Neural progenitor cell (in vitro differentiated cells): Measurements from ENCODE around the gene ANKRD28. TPM values are rescaled to one million over a fixed set of nuclear protein-coding genes. Genes with fewer than 3 reads are reported as not detected.

Experiments used
- DNase-seq: peaks from one replicate; pipeline ENCODE4 v3.0.0-alpha.2; 2016; ENCODE audit warnings: low spot score
- H2AFZ ChIP-seq: fragments of 200-600 bp; sonication (generic); replicated peaks from 2 replicates; pipeline ENCODE4 v1.6.1; 2016; ENCODE audit warnings: antibody characterized with exemption
- H3F3A ChIP-seq: fragments of 200-600 bp; sonication (generic); 2 replicates; pipeline ENCODE4 v1.6.1; 2016; ENCODE audit warnings: antibody characterized with exemption, low read depth
- H3K27ac ChIP-seq: fragments of 200-600 bp; sonication (generic); 2 replicates; pipeline ENCODE4 v1.5.1; 2016; ENCODE audit warnings: mild to moderate bottlenecking
- H3K27me3 ChIP-seq: fragments of 200-600 bp; sonication (generic); 2 replicates; pipeline ENCODE4 v1.6.1; 2016; ENCODE audit warnings: mild to moderate bottlenecking, moderate library complexity
- H3K36me3 ChIP-seq: fragments of 200-600 bp; sonication (generic); 2 replicates; pipeline ENCODE4 v1.5.1; 2016
- H3K4me1 ChIP-seq: fragments of 200-600 bp; sonication (generic); 2 replicates; pipeline ENCODE4 v1.6.1; 2016; ENCODE audit warnings: mixed run types
- H3K4me2 ChIP-seq: fragments of 200-600 bp; sonication (generic); 2 replicates; pipeline ENCODE4 v1.6.1; 2016
- H3K4me3 ChIP-seq: fragments of 200-600 bp; sonication (generic); 2 replicates; pipeline ENCODE4 v1.5.1; 2016
- H3K79me2 ChIP-seq: fragments of 200-600 bp; sonication (generic); 2 replicates; pipeline ENCODE4 v1.6.1; 2016; ENCODE audit warnings: low read depth
- H3K9ac ChIP-seq: fragments of 200-600 bp; sonication (generic); 2 replicates; pipeline ENCODE4 v1.6.1; 2016
- H3K9me3 ChIP-seq: fragments of 200-600 bp; sonication (generic); 2 replicates; pipeline ENCODE4 v1.5.1; 2016; ENCODE audit warnings: low read depth
- H4K20me1 ChIP-seq: fragments of 200-600 bp; sonication (generic); 2 replicates; pipeline ENCODE4 v1.6.1; 2016; ENCODE audit warnings: low read depth
- H3K27ac Mint-ChIP-seq: 3 replicates; pipeline ENCODE4 v1.8.0; 2021; ENCODE audit warnings: mixed read lengths
- H3K27me3 Mint-ChIP-seq: 2 replicates; pipeline ENCODE4 v1.8.0; 2022; ENCODE audit warnings: low read depth, mild to moderate bottlenecking, inconsistent platforms, moderate library complexity, mixed read lengths; ENCODE audit not compliant: insufficient read depth
- H3K36me3 Mint-ChIP-seq: 3 replicates; pipeline ENCODE4 v1.8.0; 2021; ENCODE audit warnings: mixed read lengths
- H3K4me1 Mint-ChIP-seq: 3 replicates; pipeline ENCODE4 v1.8.0; 2021; ENCODE audit warnings: mixed read lengths
- H3K4me3 Mint-ChIP-seq: 3 replicates; pipeline ENCODE4 v1.8.0; 2021; ENCODE audit warnings: mild to moderate bottlenecking, moderate library complexity, mixed read lengths
- H3K9me3 Mint-ChIP-seq: 3 replicates; pipeline ENCODE4 v1.8.0; 2020; ENCODE audit warnings: mixed read lengths
- CTCF ChIP-seq: fragments of 200-600 bp; sonication (generic); IDR thresholded peaks from 2 replicates; pipeline ENCODE4 v1.5.1; 2017; ENCODE audit warnings: antibody characterized with exemption, mild to moderate bottlenecking
- EZH2 ChIP-seq: fragments of 200-600 bp; sonication (generic); IDR thresholded peaks from 2 replicates; pipeline ENCODE4 v1.6.1; 2017; ENCODE audit warnings: antibody characterized with exemption, mild to moderate bottlenecking, moderate library complexity
- EZH2phosphoT487 ChIP-seq: fragments of 200-600 bp; sonication (generic); IDR thresholded peaks from 2 replicates; pipeline ENCODE4 v1.6.1; 2017; ENCODE audit warnings: antibody characterized with exemption
- total RNA-seq: library from RNA; depleted of rRNA; stranded (reverse); fragments of >200 nt; gene quantifications from 2 replicates; pipeline ENCODE4 v1.2.3, GENCODE V29; 2015; ENCODE audit warnings: low replicate concordance

ANKRD28 gene
- total RNA-seq, 1 donor from 2014 or later, result 36.4 TPM

- H3K36me3 ChIP-seq, result no peaks in the 10 kb centered on the region
- no peaks in the 10 kb centered on the region for H3K9me3 ChIP-seq
- H3K27me3 Mint-ChIP-seq, result peaks cover 7% of the 10 kb centered on the region
- no peaks in the 10 kb centered on the region for H3K36me3 Mint-ChIP-seq
- peaks cover 13% of the 10 kb centered on the region for H3K4me1 Mint-ChIP-seq
- no peak overlapping the region for H3K27ac ChIP-seq
- H3K4me2 ChIP-seq, result no peak overlapping the region
- no peak overlapping the region for H2AFZ ChIP-seq
- no peak overlapping the region for H3K27ac Mint-ChIP-seq
- H3K9me3 Mint-ChIP-seq, result peaks cover 12% of the 10 kb centered on the region
- no peak overlapping the region for H3K4me3 ChIP-seq
- H4K20me1 ChIP-seq, result no peaks in the 10 kb centered on the region
- H3K4me1 ChIP-seq, result peaks cover 13% of the 10 kb centered on the region
- no peak for DNase-seq
- no peaks in the 10 kb centered on the region for H3K27me3 ChIP-seq
- TF ChIP-seq CTCF (no peak), EZH2 (no peak), EZH2phosphoT487 (no peak)
- H3K79me2 ChIP-seq, result no peaks in the 10 kb centered on the region
- H3K9ac ChIP-seq, result no peak overlapping the region
- H3K4me3 Mint-ChIP-seq, result no peak overlapping the region
- H3F3A ChIP-seq, result no peaks in the 10 kb centered on the region
These were observed 143.7 kb downstream of the ANKRD28 start for GRCh38 chr3:15654127-15654526.

GRCh38 chr3:15653321-15653720, 144.5 kb downstream of the ANKRD28 start:
- Histone ChIP-seq H4K20me1 (no peaks in the 10 kb centered on the region), H3K27ac (no peak overlapping the region), H3K4me2 (no peak overlapping the region), H3K4me1 (peaks cover 13% of the 10 kb centered on the region), H3K36me3 (no peaks in the 10 kb centered on the region), H3K9me3 (no peaks in the 10 kb centered on the region), H2AFZ (no peak overlapping the region), H3K4me3 (no peak overlapping the region), H3K79me2 (no peaks in the 10 kb centered on the region), H3K27me3 (no peaks in the 10 kb centered on the region), H3F3A (no peaks in the 10 kb centered on the region), H3K9ac (no peak overlapping the region)
- no peak for DNase-seq
- Mint-ChIP-seq H3K4me3 (no peak overlapping the region), H3K27ac (no peak overlapping the region), H3K27me3 (peaks cover 4% of the 10 kb centered on the region), H3K4me1 (peaks cover 5% of the 10 kb centered on the region), H3K9me3 (peaks cover 12% of the 10 kb centered on the region), H3K36me3 (no peaks in the 10 kb centered on the region)
- TF ChIP-seq EZH2 (no peak), CTCF (no peak)

GRCh38 chr3:15651396-15651795, 146.4 kb downstream of the ANKRD28 start:
- no peak overlapping the region for H2AFZ ChIP-seq
- peak overlapping the region; percentile 6 for H3K27ac Mint-ChIP-seq

More at GRCh38 chr3:15651396-15651795, 146.4 kb downstream of the ANKRD28 start:
- Histone ChIP-seq H3K4me1 (peaks cover 6% of the 10 kb centered on the region), H3K27ac (no peak overlapping the region), H3F3A (no peaks in the 10 kb centered on the region), H3K4me2 (no peak overlapping the region), H3K27me3 (no peaks in the 10 kb centered on the region), H3K9ac (no peak overlapping the region), H4K20me1 (no peaks in the 10 kb centered on the region), H3K9me3 (no peaks in the 10 kb centered on the region), H3K4me3 (no peak overlapping the region), H3K36me3 (no peaks in the 10 kb centered on the region), H3K79me2 (no peaks in the 10 kb centered on the region)
- H3K9me3 Mint-ChIP-seq, result peaks cover 5% of the 10 kb centered on the region
- no peak for TF ChIP-seq CTCF
- TF ChIP-seq EZH2, result no peak
- no peak for TF ChIP-seq EZH2phosphoT487
- no peak overlapping the region for H3K4me3 Mint-ChIP-seq
- no peaks in the 10 kb centered on the region for H3K36me3 Mint-ChIP-seq
- H3K4me1 Mint-ChIP-seq, result peaks cover 14% of the 10 kb centered on the region
- no peak for DNase-seq
- H3K27me3 Mint-ChIP-seq, result peaks cover 4% of the 10 kb centered on the region
